NCI-H2029 (cell line): ENCODE results near the gene PRR35.

Experiments
- DNase-seq: peaks from one replicate; lab custom pipeline; 2025; lab: John Stamatoyannopoulos, UW

The PRR35 gene

GRCh38 chr16:549544-550263, 10.5 kb upstream of the PRR35 start:
- DNase-seq: no peak

GRCh38 chr16:551210-551609, 9.0 kb upstream of the PRR35 start:
- no peak for DNase-seq

- no peak for DNase-seq
Observed at GRCh38 chr16:552171-552570, 8.0 kb upstream of the PRR35 start.

- no peak for DNase-seq
Observed at GRCh38 chr16:553601-554296, 6.4 kb upstream of the PRR35 start.

- DNase-seq: no peak
Observed at GRCh38 chr16:554297-554621, 5.9 kb upstream of the PRR35 start.

GRCh38 chr16:554640-555365, 5.4 kb upstream of the PRR35 start:
- no peak for DNase-seq

GRCh38 chr16:555528-556473, 4.4 kb upstream of the PRR35 start:
- no peak for DNase-seq

- no peak for DNase-seq
Observed at GRCh38 chr16:556474-557173, 3.6 kb upstream of the PRR35 start.

GRCh38 chr16:557463-558297, 2.5 kb upstream of the PRR35 start:
- DNase-seq: no peak

GRCh38 chr16:558298-559020, 1.7 kb upstream of the PRR35 start:
- DNase-seq: no peak

GRCh38 chr16:559021-559380, 1.2 kb upstream of the PRR35 start:
- DNase-seq: no peak

- no peak for DNase-seq
Observed at GRCh38 chr16:559411-560203, 587 bp upstream of the PRR35 start.

GRCh38 chr16:560701-561412, 663 bp downstream of the PRR35 start:
- no peak for DNase-seq

GRCh38 chr16:561413-561794, 1.2 kb downstream of the PRR35 start:
- no peak for DNase-seq

GRCh38 chr16:561957-562938, 2.1 kb downstream of the PRR35 start:
- no peak for DNase-seq

GRCh38 chr16:563072-563644, 3.0 kb downstream of the PRR35 start:
- DNase-seq: no peak
